Measurements from ENCODE around the gene FBXO38. TPM values are rescaled to one million over a fixed set of nuclear protein-coding genes. Genes with fewer than 3 reads are reported as not detected.
A peak's percentile ranks its signal among the peaks of the same experiment; 100 is the strongest.

The FBXO38 gene
- total RNA-seq, 3 donors from 2014 or later, result 50.6 to 80.9 (median 67.5) TPM

DNA sequence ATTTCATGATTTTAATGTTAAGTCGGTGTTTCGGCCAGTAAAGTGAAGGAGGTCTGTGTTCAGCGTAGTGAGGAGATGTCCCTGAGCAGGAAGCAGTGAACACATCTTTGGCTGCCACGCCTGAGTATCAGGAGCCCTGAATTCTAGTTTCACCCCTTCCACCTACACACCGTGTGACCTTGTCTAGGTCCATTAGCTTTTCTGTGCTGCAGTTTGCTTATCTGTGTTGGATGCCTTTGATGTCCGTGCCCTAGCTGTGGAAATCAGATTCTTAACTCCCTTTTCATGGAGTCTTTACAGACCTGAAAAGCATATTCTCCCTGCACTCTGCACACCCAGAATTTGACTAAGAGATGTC is 601 bp downstream of the FBXO38 start:
- H3K36me3 ChIP-seq, result no peaks in the 10 kb centered on the region
- H3K9me3 ChIP-seq, result no peaks in the 10 kb centered on the region
- peak overlapping the region; percentile 89 to 94 for H3K27ac ChIP-seq
- H3K27me3 ChIP-seq, result no peaks in the 10 kb centered on the region
- peak overlapping the region; percentile 65 to 85 (median 75) for H3K4me3 ChIP-seq
- peaks cover 0 to 5% of the 10 kb centered on the region in 2 donors for H3K4me1 ChIP-seq
- intact Hi-C loops (cut with DNase I; ENCODE audit: low total_unique reads), result no loop called here
- no peak for DNase-seq (ENCODE audit: low spot score in 2 of 2)
- TF ChIP-seq, protein P1, sequence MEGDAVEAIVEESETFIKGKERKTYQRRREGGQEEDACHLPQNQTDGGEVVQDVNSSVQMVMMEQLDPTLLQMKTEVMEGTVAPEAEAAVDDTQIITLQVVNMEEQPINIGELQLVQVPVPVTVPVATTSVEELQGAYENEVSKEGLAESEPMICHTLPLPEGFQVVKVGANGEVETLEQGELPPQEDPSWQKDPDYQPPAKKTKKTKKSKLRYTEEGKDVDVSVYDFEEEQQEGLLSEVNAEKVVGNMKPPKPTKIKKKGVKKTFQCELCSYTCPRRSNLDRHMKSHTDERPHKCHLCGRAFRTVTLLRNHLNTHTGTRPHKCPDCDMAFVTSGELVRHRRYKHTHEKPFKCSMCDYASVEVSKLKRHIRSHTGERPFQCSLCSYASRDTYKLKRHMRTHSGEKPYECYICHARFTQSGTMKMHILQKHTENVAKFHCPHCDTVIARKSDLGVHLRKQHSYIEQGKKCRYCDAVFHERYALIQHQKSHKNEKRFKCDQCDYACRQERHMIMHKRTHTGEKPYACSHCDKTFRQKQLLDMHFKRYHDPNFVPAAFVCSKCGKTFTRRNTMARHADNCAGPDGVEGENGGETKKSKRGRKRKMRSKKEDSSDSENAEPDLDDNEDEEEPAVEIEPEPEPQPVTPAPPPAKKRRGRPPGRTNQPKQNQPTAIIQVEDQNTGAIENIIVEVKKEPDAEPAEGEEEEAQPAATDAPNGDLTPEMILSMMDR (IDR thresholded peaks at IDR 0.05), result no peak
- TF ChIP-seq POLR2AphosphoS5 (IDR thresholded peaks at IDR 0.05) (no peak), POLR2A (IDR thresholded peaks at IDR 0.05) (no peak)

DNA sequence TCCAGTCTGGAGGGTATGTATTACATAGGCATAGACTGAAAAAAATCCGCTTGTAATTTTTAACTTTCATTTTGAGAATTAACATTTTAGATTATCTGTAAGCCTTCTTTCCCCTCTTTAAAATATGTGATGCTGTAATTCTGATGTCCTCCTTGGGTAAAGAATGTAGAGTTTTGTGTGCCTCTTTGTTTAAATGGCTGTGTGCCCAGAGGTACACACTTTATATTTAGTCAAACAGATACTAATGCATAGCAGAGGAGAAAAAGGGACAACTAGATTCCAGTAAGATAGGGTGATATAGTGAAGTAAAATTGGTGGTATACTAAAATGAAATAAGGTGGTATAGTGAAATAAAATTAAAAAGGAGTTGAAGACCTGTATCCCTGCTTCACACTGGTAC is 1.3 kb downstream of the FBXO38 start:
- no peaks in the 10 kb centered on the region for H3K36me3 ChIP-seq
- DNase-seq (ENCODE audit: low spot score in 2 of 2), result no peak
- intact Hi-C loops (cut with DNase I; ENCODE audit: low total_unique reads), result no loop called here
- no peaks in the 10 kb centered on the region for H3K9me3 ChIP-seq
- H3K4me1 ChIP-seq, result peaks cover 0 to 5% of the 10 kb centered on the region in 2 donors
- TF ChIP-seq, protein P1 (IDR thresholded peaks at IDR 0.05), result no peak
- TF ChIP-seq POLR2AphosphoS5 (IDR thresholded peaks at IDR 0.05), result no peak
- TF ChIP-seq POLR2A (IDR thresholded peaks at IDR 0.05), result no peak
- H3K4me3 ChIP-seq, result peak overlapping the region in 1 of 3 donors; percentile 75
- H3K27ac ChIP-seq, result no peak overlapping the region
- no peaks in the 10 kb centered on the region for H3K27me3 ChIP-seq

DNA sequence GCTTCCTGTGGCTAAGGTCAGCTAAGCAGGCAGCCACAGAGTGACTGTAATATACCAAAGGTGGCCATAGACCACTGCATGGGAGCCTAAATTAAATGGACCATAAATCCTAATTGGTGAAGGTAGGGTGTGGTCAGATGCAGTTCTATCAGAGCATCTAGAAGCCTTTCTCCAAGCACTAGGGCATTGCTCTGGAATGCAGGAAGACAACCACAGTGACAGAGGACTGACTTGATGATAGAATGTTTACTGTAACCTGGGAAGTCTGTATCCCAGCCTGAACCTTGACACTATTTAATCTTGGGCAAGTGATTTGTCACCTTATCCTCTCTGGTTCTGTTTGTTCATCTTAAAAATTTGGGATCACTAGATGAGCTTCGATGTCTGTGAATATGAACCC is 2.3 kb downstream of the FBXO38 start:
- Histone ChIP-seq H3K27ac (no peak overlapping the region), H3K9me3 (no peaks in the 10 kb centered on the region), H3K36me3 (no peaks in the 10 kb centered on the region), H3K4me1 (peaks cover 0 to 5% of the 10 kb centered on the region in 2 donors), H3K4me3 (no peak overlapping the region), H3K27me3 (no peaks in the 10 kb centered on the region)
- no peak for DNase-seq (ENCODE audit: low spot score in 2 of 2)
- no peak for TF ChIP-seq POLR2AphosphoS5 (IDR thresholded peaks at IDR 0.05)
- no peak for TF ChIP-seq POLR2A (IDR thresholded peaks at IDR 0.05)
- TF ChIP-seq, protein P1 (IDR thresholded peaks at IDR 0.05), result no peak
- intact Hi-C loops (cut with DNase I; ENCODE audit: low total_unique reads), result no loop called here

DNA sequence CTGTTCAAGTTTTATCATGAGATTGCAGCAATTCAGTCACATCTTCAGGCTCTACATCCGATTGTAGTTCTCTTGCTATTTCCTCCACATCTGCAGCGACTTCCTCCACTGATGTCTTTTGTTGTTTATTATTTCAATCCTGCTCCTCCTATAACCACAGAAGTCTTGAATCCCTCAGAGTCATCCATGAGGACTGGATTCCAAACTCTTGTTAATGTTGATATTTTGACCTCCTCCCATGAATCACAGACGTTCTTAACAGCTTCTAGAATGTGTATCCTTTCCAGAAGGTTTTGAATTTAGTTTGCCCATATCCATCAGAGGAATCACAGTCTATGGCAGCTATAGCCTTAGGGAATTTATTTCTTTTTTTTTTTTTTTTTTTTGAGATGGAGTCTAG is 3.6 kb downstream of the FBXO38 start:
- Histone ChIP-seq H3K9me3 (no peaks in the 10 kb centered on the region), H3K4me3 (no peak overlapping the region), H3K27ac (no peak overlapping the region), H3K27me3 (no peaks in the 10 kb centered on the region), H3K36me3 (no peaks in the 10 kb centered on the region), H3K4me1 (peaks cover 0 to 5% of the 10 kb centered on the region in 2 donors)
- TF ChIP-seq POLR2AphosphoS5 (IDR thresholded peaks at IDR 0.05) (no peak), POLR2A (IDR thresholded peaks at IDR 0.05) (no peak)
- TF ChIP-seq, protein P1 (IDR thresholded peaks at IDR 0.05), result no peak
- intact Hi-C loops (cut with DNase I; ENCODE audit: low total_unique reads), result no loop called here
- no peak for DNase-seq (ENCODE audit: low spot score in 2 of 2)

DNA sequence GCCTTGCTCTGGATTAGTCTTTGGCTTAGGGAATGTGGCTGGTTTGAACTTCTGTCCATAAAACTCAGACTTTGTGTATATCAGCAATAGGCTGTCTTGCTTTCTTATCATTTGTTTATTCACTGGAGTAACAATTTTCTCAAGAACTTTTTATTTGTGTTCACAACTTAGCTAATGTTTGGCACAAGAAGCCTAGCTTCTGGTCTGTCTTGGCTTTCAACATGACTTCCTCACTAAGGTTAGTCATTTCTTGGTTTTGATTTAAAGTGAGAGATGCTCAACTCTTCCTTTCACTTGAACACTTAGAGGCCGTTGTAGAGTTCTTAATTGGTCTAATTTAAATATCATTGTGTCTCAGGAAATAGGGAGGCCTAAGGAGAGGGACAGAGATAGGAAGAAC is 4.9 kb downstream of the FBXO38 start:
- Histone ChIP-seq H3K36me3 (no peaks in the 10 kb centered on the region), H3K4me3 (no peak overlapping the region), H3K27ac (no peak overlapping the region), H3K27me3 (no peaks in the 10 kb centered on the region), H3K4me1 (no peaks in the 10 kb centered on the region), H3K9me3 (no peaks in the 10 kb centered on the region)
- intact Hi-C loops (cut with DNase I; ENCODE audit: low total_unique reads), result no loop called here
- TF ChIP-seq POLR2AphosphoS5 (IDR thresholded peaks at IDR 0.05) (no peak), POLR2A (IDR thresholded peaks at IDR 0.05) (no peak)
- TF ChIP-seq, protein P1 (IDR thresholded peaks at IDR 0.05), result no peak
- DNase-seq (ENCODE audit: low spot score in 2 of 2), result no peak

Measured in breast epithelium (tissue), 4 donors.